Right hindlimb (tissue), 1 donor: Measurements from ENCODE around the gene HECA.
"Not testable (repeated sequence)": the region's sequence is repeated elsewhere in the genome, so short reads cannot be mapped to it uniquely, and the experiment has no call there.

ENCODE experiments used
- DNase-seq: peaks from one replicate; pipeline ENCODE4 v3.0.0-alpha.2; 2018

Gene HECA

GRCh38 chr6:139134817-139135577 is at the start of gene HECA:
Gene HECA (plus strand): TSS chr6:139135080. CDS start chr6:139135397, 317 bp downstream.
- DNase-seq = peak; percentile 98

GRCh38 chr6:139091826-139092225 is 43.1 kb upstream of the HECA start:
- DNase-seq = no peak

GRCh38 chr6:139099984-139100383 is 34.9 kb upstream of the HECA start:
- no peak for DNase-seq

GRCh38 chr6:139107051-139107450 is 27.8 kb upstream of the HECA start:
- DNase-seq = no peak

- no peak for DNase-seq
These were observed 26.5 kb upstream of the HECA start for GRCh38 chr6:139108378-139108777.

- DNase-seq = no peak
These were observed 25.3 kb upstream of the HECA start for GRCh38 chr6:139109558-139109957.

- no peak for DNase-seq
These were observed 22.7 kb upstream of the HECA start for GRCh38 chr6:139112146-139112545.

- no peak for DNase-seq
These were observed 22.3 kb upstream of the HECA start for GRCh38 chr6:139112561-139112960.

- DNase-seq = no peak
These were observed 20.1 kb upstream of the HECA start for GRCh38 chr6:139114746-139115145.

- no peak for DNase-seq
These were observed 18.7 kb upstream of the HECA start for GRCh38 chr6:139115989-139116758.

GRCh38 chr6:139117734-139118133 is 17.1 kb upstream of the HECA start:
- no peak for DNase-seq

GRCh38 chr6:139119552-139119951 is 15.3 kb upstream of the HECA start:
- no peak for DNase-seq

GRCh38 chr6:139122823-139123222 is 12.1 kb upstream of the HECA start:
- DNase-seq = not testable (repeated sequence)

- DNase-seq = peak; percentile 51
These were observed 9.8 kb upstream of the HECA start for GRCh38 chr6:139124887-139125672.

- no peak for DNase-seq
These were observed 8.6 kb upstream of the HECA start for GRCh38 chr6:139126255-139126654.

- DNase-seq = no peak
These were observed 7.9 kb upstream of the HECA start for GRCh38 chr6:139126931-139127330.

- no peak for DNase-seq
These were observed 5.6 kb upstream of the HECA start for GRCh38 chr6:139129284-139129683.

GRCh38 chr6:139131736-139132280 is 3.1 kb upstream of the HECA start:
- DNase-seq = no peak

- DNase-seq = no peak
These were observed 1.4 kb upstream of the HECA start for GRCh38 chr6:139133262-139134063.

GRCh38 chr6:139134064-139134395 is 850 bp upstream of the HECA start:
- DNase-seq = no peak

- peak; percentile 76 for DNase-seq
These were observed 982 bp downstream of the HECA start for GRCh38 chr6:139135578-139136545.
